Nephron (organoid): ENCODE measurements around the gene SLC38A3.

Experiments
- H3K27ac Mint-ChIP-seq, 3 experiments: 2 replicates each; pipeline ENCODE4 v1.8.0; 2020; ENCODE audit warnings: mixed read lengths in 3 of 3, mild to moderate bottlenecking in 2 of 3, moderate library complexity in 1 of 3
- H3K27me3 Mint-ChIP-seq: 2 replicates; pipeline ENCODE4 v1.8.0; 2021; ENCODE audit warnings: low read depth, mild to moderate bottlenecking, moderate library complexity, mixed read lengths
- H3K36me3 Mint-ChIP-seq: 2 replicates; pipeline ENCODE4 v1.8.0; 2020; ENCODE audit warnings: low read depth, mixed read lengths
- H3K4me1 Mint-ChIP-seq: 2 replicates; pipeline ENCODE4 v1.8.0; 2020; ENCODE audit warnings: mixed read lengths
- H3K4me3 Mint-ChIP-seq, 3 experiments: 2 replicates each; pipeline ENCODE4 v1.8.0; 2020; ENCODE audit warnings: mild to moderate bottlenecking in 3 of 3, mixed read lengths in 3 of 3, moderate library complexity in 2 of 3
- H3K9me3 Mint-ChIP-seq: 2 replicates; pipeline ENCODE4 v1.8.0; 2020; ENCODE audit warnings: mixed read lengths
- TF ChIP-seq, protein P1 (sequence below), 3 experiments: fragments of 200-600 bp; sonication (generic); IDR thresholded peaks; one replicate each; pipeline ENCODE4 v1.5.0; 2021; ENCODE audit warnings: antibody characterized with exemption in 3 of 3; ENCODE audit not compliant: unreplicated experiment in 3 of 3

The SLC38A3 gene

DNA sequence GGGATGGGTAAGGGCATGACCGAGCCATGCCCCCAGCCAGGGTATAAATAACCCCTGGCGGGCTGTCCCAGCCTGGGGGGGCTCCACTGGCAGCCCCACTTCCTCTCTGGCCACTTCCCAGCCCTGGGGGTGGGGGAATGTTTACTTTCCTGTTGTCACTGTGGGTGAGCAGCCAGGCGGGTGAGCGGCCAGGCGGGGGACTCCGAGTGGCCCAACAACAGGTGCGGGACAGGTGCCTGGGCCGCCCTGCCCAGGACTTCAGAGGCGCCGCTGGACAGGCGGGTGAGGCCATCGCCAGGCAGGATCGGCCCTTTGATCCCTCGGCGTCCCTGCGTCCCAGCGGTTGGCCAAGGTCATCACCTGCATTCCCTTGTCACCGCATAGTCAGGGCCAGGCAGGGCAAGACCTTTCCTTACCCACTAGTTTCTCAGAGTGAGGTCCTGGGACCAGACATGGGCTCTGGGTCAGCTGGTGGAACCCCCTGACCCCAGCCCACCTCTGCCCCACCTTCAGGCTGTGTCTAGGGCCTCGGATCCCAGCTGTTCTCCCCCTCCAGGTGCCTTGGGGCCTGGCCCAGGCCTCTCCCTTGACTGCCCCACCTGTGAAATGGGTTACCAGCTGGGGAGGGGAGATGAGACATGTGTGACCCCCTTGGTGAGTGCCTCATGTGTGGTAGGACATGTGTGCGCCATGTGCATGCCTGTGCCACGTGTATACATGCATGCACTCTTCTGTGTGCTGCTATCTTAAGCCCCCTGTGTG lies 33.4 kb upstream of the SLC38A3 start:
- H3K9me3 Mint-ChIP-seq = no peaks in the 10 kb centered on the region
- peaks cover 13% of the 10 kb centered on the region for H3K36me3 Mint-ChIP-seq
- H3K27ac Mint-ChIP-seq = peak overlapping the region in 2 of 3 experiments; percentile 46 to 66
- peaks cover 4% of the 10 kb centered on the region for H3K27me3 Mint-ChIP-seq
- TF ChIP-seq, protein P1, sequence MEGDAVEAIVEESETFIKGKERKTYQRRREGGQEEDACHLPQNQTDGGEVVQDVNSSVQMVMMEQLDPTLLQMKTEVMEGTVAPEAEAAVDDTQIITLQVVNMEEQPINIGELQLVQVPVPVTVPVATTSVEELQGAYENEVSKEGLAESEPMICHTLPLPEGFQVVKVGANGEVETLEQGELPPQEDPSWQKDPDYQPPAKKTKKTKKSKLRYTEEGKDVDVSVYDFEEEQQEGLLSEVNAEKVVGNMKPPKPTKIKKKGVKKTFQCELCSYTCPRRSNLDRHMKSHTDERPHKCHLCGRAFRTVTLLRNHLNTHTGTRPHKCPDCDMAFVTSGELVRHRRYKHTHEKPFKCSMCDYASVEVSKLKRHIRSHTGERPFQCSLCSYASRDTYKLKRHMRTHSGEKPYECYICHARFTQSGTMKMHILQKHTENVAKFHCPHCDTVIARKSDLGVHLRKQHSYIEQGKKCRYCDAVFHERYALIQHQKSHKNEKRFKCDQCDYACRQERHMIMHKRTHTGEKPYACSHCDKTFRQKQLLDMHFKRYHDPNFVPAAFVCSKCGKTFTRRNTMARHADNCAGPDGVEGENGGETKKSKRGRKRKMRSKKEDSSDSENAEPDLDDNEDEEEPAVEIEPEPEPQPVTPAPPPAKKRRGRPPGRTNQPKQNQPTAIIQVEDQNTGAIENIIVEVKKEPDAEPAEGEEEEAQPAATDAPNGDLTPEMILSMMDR (IDR thresholded peaks at IDR 0.05; ENCODE audit: unreplicated experiment in 3 of 3) = no peak
- H3K4me3 Mint-ChIP-seq = no peak overlapping the region
- peaks cover 14% of the 10 kb centered on the region for H3K4me1 Mint-ChIP-seq

DNA sequence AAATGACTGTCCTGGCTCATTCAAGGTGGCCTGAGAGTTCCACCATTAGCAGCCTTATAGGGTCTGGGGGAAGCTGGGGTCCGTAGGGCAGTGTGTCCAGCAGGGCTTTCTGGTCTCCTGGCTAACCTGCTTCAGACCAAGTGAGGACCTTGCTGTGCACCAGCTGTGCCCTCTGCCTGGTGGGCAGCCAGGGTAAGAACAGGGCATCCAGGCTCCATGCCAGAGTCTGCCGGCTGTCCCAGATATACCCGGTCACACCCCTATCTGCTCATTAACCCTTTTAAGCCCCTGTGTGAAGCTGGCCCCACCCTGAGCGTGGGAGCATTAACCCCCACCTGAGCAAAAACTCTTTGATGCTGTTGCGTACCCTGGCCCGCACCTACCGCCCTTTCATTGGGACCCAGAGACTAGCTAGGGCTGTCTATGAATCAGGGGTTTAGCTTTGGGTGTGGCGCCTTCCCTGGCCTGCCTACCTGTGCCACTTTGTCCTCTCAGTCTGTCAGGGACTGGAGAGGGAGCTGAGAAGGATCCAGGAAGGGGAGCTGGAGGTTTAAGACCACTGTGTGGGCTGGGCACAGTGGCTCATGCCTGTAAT lies 32.3 kb upstream of the SLC38A3 start:
- H3K9me3 Mint-ChIP-seq = no peaks in the 10 kb centered on the region
- peaks cover 4% of the 10 kb centered on the region for H3K27me3 Mint-ChIP-seq
- TF ChIP-seq, protein P1 (IDR thresholded peaks at IDR 0.05; ENCODE audit: unreplicated experiment in 3 of 3) = no peak
- H3K4me1 Mint-ChIP-seq = peaks cover 11% of the 10 kb centered on the region
- no peak overlapping the region for H3K4me3 Mint-ChIP-seq
- H3K27ac Mint-ChIP-seq = no peak overlapping the region
- H3K36me3 Mint-ChIP-seq = peaks cover 21% of the 10 kb centered on the region

DNA sequence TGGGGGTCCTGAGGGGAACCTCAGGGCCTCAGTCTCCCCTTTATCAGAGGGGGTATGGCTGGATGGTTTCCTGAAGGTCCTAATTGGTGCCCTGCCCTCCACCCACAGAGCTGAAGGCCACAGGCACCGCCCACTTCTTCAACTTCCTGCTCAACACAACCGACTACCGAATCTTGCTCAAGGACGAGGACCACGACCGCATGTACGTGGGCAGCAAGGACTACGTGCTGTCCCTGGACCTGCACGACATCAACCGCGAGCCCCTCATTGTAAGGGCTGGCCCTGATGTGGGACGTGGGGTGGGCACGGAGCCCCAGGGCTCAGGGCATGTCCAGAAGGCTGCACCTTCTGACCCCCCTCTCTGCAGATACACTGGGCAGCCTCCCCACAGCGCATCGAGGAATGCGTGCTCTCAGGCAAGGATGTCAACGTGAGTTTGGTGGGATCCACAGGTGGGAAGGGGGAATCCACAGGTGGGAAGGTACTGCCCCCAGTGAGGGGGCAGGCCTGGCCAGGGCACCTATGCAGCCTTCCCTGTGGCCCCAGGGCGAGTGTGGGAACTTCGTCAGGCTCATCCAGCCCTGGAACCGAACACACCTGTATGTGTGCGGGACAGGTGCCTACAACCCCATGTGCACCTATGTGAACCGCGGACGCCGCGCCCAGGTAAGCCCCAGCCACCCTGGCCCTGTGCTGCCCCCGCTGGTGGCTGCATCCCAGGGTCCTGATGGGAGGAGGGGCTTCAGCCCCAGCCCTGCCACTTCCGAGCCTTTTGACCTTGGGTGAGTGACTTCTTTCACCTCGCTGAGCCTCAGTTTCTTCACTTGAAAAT lies 31.2 kb upstream of the SLC38A3 start:
- H3K4me3 Mint-ChIP-seq = no peak overlapping the region
- no peaks in the 10 kb centered on the region for H3K27me3 Mint-ChIP-seq
- peaks cover 17% of the 10 kb centered on the region for H3K36me3 Mint-ChIP-seq
- TF ChIP-seq, protein P1 (IDR thresholded peaks at IDR 0.05; ENCODE audit: unreplicated experiment in 3 of 3) = no peak
- H3K4me1 Mint-ChIP-seq = peaks cover 5% of the 10 kb centered on the region
- no peak overlapping the region for H3K27ac Mint-ChIP-seq
- H3K9me3 Mint-ChIP-seq = no peaks in the 10 kb centered on the region

DNA sequence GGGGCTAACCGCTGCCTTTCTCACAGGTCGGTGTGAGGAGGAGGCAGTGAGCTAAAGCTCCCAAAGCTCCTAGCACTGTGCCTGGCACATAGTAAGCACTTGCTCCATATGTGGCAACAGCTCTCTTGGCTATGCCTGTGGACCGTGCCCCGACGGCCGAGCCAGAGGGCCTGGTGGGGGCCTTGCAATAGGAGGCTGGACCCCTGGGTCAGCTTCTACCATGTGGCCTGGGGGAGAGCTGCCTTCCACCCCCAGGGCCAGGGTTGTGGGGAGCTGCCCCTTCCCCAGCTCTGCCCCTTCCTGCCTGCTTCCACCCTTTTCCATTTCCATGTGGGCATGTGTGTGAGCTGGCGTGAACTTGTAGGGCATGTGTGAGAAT lies 30.6 kb upstream of the SLC38A3 start:
- no peak overlapping the region for H3K4me3 Mint-ChIP-seq
- H3K9me3 Mint-ChIP-seq = no peaks in the 10 kb centered on the region
- H3K36me3 Mint-ChIP-seq = peaks cover 19% of the 10 kb centered on the region
- H3K27ac Mint-ChIP-seq = no peak overlapping the region
- TF ChIP-seq, protein P1 (IDR thresholded peaks at IDR 0.05; ENCODE audit: unreplicated experiment in 3 of 3) = no peak
- H3K4me1 Mint-ChIP-seq = peaks cover 6% of the 10 kb centered on the region
- H3K27me3 Mint-ChIP-seq = no peaks in the 10 kb centered on the region

DNA sequence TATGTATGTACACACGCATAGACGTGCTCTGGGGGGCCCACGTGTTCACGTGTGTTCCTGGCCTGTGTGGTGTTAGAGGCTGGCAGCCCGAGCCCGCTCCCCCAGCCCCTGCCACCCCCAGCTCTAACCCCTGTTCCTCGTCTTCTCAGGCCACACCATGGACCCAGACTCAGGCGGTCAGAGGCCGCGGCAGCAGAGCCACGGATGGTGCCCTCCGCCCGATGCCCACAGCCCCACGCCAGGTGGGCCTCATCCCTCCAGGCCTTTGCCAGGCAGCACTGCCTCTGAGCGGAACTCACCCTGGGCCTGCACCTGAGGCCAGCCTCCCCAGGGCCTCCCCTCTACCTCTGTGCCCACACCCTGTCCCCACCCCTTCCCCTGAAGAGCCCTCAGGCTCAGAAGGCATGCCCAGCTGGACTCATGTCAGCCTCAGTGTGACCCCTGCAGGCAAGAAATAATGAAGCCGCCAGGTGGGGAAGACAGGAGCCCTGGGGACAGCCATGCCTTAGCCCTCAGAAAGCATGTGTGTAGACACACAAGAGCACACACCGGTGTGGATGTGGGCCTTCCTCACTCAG lies 30.0 kb upstream of the SLC38A3 start:
- H3K27ac Mint-ChIP-seq = no peak overlapping the region
- H3K27me3 Mint-ChIP-seq = no peaks in the 10 kb centered on the region
- no peaks in the 10 kb centered on the region for H3K9me3 Mint-ChIP-seq
- H3K36me3 Mint-ChIP-seq = peaks cover 24% of the 10 kb centered on the region
- no peak overlapping the region for H3K4me3 Mint-ChIP-seq
- TF ChIP-seq, protein P1 (IDR thresholded peaks at IDR 0.05; ENCODE audit: unreplicated experiment in 3 of 3) = no peak
- peaks cover 10% of the 10 kb centered on the region for H3K4me1 Mint-ChIP-seq
